ENCODE results near the gene IFNL3. TPM values are rescaled to one million over a fixed set of nuclear protein-coding genes. Genes with fewer than 3 reads are reported as not detected.
A peak's percentile ranks its signal among the peaks of the same experiment; 100 is the strongest.
"Not testable (repeated sequence)": the region's sequence is repeated elsewhere in the genome, so short reads cannot be mapped to it uniquely, and the experiment has no call there.

Gene IFNL3
- polyA plus RNA-seq, 12 donors, result not detected

GRCh38 chr19:39253374-39254149, 8.8 kb upstream of the IFNL3 start:
- no peak for DNase-seq

- no peak for DNase-seq
Observed at GRCh38 chr19:39252458-39252857, 7.7 kb upstream of the IFNL3 start.

GRCh38 chr19:39251846-39252245, 7.0 kb upstream of the IFNL3 start:
- DNase-seq, result no peak

GRCh38 chr19:39251081-39251480, 6.3 kb upstream of the IFNL3 start:
- DNase-seq, result no peak

- no peak for DNase-seq
Observed at GRCh38 chr19:39248806-39249205, 4.0 kb upstream of the IFNL3 start, which contains the start of gene IFNL4. TSS of gene IFNL4 (minus strand) at chr19:39248856.

- DNase-seq, result no peak
Observed at GRCh38 chr19:39247701-39248664, 3.2 kb upstream of the IFNL3 start.

GRCh38 chr19:39246951-39247669, 2.3 kb upstream of the IFNL3 start:
- no peak for DNase-seq

- DNase-seq, result not testable (repeated sequence)
Observed at GRCh38 chr19:39245166-39245565, 360 bp upstream of the IFNL3 start.

GRCh38 chr19:39243741-39244140, 1.1 kb downstream of the IFNL3 start:
- DNase-seq, result not testable (repeated sequence)

- DNase-seq, result no peak
Observed at GRCh38 chr19:39240421-39240820, 4.4 kb downstream of the IFNL3 start.

GRCh38 chr19:39238944-39239343, 5.9 kb downstream of the IFNL3 start:
- DNase-seq, result no peak

- DNase-seq, result no peak
Observed at GRCh38 chr19:39238209-39238608, 6.6 kb downstream of the IFNL3 start.

- DNase-seq, result no peak
Observed at GRCh38 chr19:39237200-39238184, 7.3 kb downstream of the IFNL3 start.

GRCh38 chr19:39236527-39236926, 8.3 kb downstream of the IFNL3 start:
- no peak for DNase-seq

GRCh38 chr19:39232708-39233107, 12.1 kb downstream of the IFNL3 start:
- DNase-seq, result no peak

GRCh38 chr19:39230096-39230764, 14.6 kb downstream of the IFNL3 start:
- DNase-seq, result no peak

GRCh38 chr19:39224910-39225309, 19.9 kb downstream of the IFNL3 start:
- no peak for DNase-seq

- peak; percentile 12 for DNase-seq
Observed at GRCh38 chr19:39223703-39224279, 21.0 kb downstream of the IFNL3 start.

- not testable (repeated sequence) for DNase-seq
Observed at GRCh38 chr19:39219108-39219507, 25.7 kb downstream of the IFNL3 start.

All from muscle of arm (tissue), 12 donors.